ENCODE data around the gene PLCXD3.

GRCh38 chr5:41485533-41485932 is 24.9 kb downstream of the PLCXD3 start:
- TF ChIP-seq CTCF (IDR thresholded peaks at IDR 0.05; ENCODE audit: insufficient read depth, low read length) (no peak), POLR2AphosphoS5 (IDR thresholded peaks at IDR 0.05; ENCODE audit: low read depth) (no peak), GABPA (IDR thresholded peaks at IDR 0.05; ENCODE audit: low read depth) (no peak), REST (IDR thresholded peaks at IDR 0.05; ENCODE audit: insufficient replicate concordance, low read depth) (no peak), SPI1 (IDR thresholded peaks at IDR 0.05; ENCODE audit: borderline replicate concordance, low read depth) (no peak)

Data from HL-60 (cell line).